Esophagus squamous epithelium (tissue), 5 donors: ENCODE data around the gene LIX1L. TPM values are rescaled to one million over a fixed set of nuclear protein-coding genes. Genes with fewer than 3 reads are reported as not detected.

Experiments used
- DNase-seq: peaks from one replicate; lab custom pipeline; 2025; lab: John Stamatoyannopoulos, UW
- H3K27ac ChIP-seq, 4 donors: fragments of 200-600 bp; sonication (generic); one replicate each; pipeline ENCODE4 v1.5.1; 2016 to 2019; ENCODE audit warnings: mild to moderate bottlenecking in 1 of 4
- H3K27me3 ChIP-seq, 4 donors: fragments of 200-600 bp; sonication (generic); 1 replicate in 3 of 4; 2 replicates in 1 of 4; pipeline versions ENCODE4 v1.5.1 to v1.6.0; 2017 to 2021; ENCODE audit warnings: antibody characterized with exemption in 1 of 4
- H3K36me3 ChIP-seq, 3 donors: fragments of 200-600 bp; sonication (generic); one replicate each; pipeline ENCODE4 v1.5.1; 2016 to 2019
- H3K4me1 ChIP-seq, 3 donors: fragments of 200-600 bp; sonication (generic); one replicate each; pipeline ENCODE4 v1.5.1; 2017 to 2019
- H3K4me3 ChIP-seq, 4 donors: fragments of 200-600 bp; sonication (generic); 1 replicate in 3 of 4; 2 replicates in 1 of 4; pipeline ENCODE4 v1.5.1; 2016 to 2019; ENCODE audit warnings: mild to moderate bottlenecking in 2 of 4, moderate library complexity in 1 of 4
- H3K9me3 ChIP-seq, 3 donors: fragments of 200-600 bp; sonication (generic); one replicate each; pipeline ENCODE4 v1.5.1; 2016 to 2019
- POLR2A ChIP-seq, 4 donors: fragments of 450-650 bp; IDR thresholded peaks; one replicate each; pipeline ENCODE4 v1.6.1; 2017; ENCODE audit warnings: antibody characterized with exemption in 4 of 4, mild to moderate bottlenecking in 4 of 4, moderate library complexity in 3 of 4
- WGBS, 2 donors: methylation state at CpG; one replicate each; pipeline ENCODE4 v1.1.5; 2018; 5-methylcytosine and 5-hydroxymethylcytosine counted together
- intact Hi-C: fragments of 100-400 bp; cut with DNase I; formaldehyde crosslinking; loops from one replicate; pipeline ENCODE4 v1.15.0; 2022
- total RNA-seq, 4 donors: library from RNA; depleted of rRNA; stranded (reverse); fragments of >200 nt; gene quantifications; one replicate each; pipeline ENCODE4 v1.1.0, GENCODE V29; 2016
- TF ChIP-seq, protein P1 (sequence below), 6 experiments: fragments of 450-650 bp in 4 of 6; fragments of 200-600 bp in 2 of 6; sonication (generic) in 2 of 6; IDR thresholded peaks; one replicate each; pipeline ENCODE4 v1.5.1; 2016 to 2019; ENCODE audit warnings: antibody characterized with exemption in 6 of 6, mild to moderate bottlenecking in 4 of 6, moderate library complexity in 4 of 6
- donor health status: DM: yes; HTN: yes; CAD: no.

LIX1L gene
- total RNA-seq, 4 donors from 2014 or later = 1.9 to 12.2 (median 5.9) TPM

DNA sequence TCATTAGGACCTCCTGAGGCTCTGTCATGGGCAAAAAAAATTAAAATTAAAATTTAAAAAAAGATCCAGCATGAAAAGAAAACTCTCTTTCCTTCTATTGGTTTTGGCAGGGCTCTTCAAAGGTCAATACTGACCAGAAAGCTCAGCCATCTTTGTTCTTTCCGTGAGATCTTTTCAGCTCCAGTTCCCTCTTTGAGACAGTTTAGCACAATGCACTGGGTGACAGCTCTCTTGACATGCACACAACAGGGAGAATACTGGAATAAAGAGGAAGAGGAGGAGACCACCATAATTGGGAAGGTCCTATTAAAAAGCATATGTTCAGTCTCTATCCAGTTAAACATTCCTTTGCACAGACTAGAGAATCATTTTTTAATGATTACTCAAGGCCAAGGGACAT, 6.3 kb downstream of the LIX1L start:
- peaks cover 0 to 49% (median 18%) of the 10 kb centered on the region in 3 donors for H3K4me1 ChIP-seq
- no peaks in the 10 kb centered on the region for H3K9me3 ChIP-seq
- H3K36me3 ChIP-seq = peaks cover 0 to 9% (median 0%) of the 10 kb centered on the region in 3 donors
- TF ChIP-seq, protein P1, sequence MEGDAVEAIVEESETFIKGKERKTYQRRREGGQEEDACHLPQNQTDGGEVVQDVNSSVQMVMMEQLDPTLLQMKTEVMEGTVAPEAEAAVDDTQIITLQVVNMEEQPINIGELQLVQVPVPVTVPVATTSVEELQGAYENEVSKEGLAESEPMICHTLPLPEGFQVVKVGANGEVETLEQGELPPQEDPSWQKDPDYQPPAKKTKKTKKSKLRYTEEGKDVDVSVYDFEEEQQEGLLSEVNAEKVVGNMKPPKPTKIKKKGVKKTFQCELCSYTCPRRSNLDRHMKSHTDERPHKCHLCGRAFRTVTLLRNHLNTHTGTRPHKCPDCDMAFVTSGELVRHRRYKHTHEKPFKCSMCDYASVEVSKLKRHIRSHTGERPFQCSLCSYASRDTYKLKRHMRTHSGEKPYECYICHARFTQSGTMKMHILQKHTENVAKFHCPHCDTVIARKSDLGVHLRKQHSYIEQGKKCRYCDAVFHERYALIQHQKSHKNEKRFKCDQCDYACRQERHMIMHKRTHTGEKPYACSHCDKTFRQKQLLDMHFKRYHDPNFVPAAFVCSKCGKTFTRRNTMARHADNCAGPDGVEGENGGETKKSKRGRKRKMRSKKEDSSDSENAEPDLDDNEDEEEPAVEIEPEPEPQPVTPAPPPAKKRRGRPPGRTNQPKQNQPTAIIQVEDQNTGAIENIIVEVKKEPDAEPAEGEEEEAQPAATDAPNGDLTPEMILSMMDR (IDR thresholded peaks at IDR 0.05) = no peak
- TF ChIP-seq POLR2A (IDR thresholded peaks at IDR 0.05) = no peak
- intact Hi-C loops = no loop called here
- DNase-seq = no peak
- WGBS, 2 donors = 100% methylated on average over 1 of the region's 1 CpG
- H3K4me3 ChIP-seq = no peak overlapping the region
- no peaks in the 10 kb centered on the region for H3K27me3 ChIP-seq
- no peak overlapping the region for H3K27ac ChIP-seq

DNA sequence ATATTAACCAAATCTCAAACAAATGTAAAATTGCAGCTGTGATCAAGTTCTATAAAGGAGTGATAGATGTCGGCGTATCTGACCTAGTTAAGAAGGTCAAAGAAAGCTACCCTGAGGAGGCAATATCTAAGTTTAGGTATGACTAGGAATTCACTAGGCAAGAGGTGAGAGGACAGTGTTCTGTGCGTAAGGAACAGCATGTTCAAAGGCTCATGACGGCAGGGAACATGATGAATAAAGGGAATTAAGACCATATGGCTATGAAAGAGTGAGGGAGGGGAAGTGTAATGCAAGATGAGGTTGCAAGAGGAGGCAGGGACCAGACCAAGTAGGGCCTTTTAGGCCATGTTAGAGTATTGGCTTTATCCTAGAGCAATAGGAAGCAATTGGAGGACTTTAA, 8.6 kb downstream of the LIX1L start:
- no peaks in the 10 kb centered on the region for H3K27me3 ChIP-seq
- peaks cover 0 to 16% (median 0%) of the 10 kb centered on the region in 3 donors for H3K36me3 ChIP-seq
- no peak overlapping the region for H3K27ac ChIP-seq
- H3K4me3 ChIP-seq = no peak overlapping the region
- intact Hi-C loops = no loop called here
- WGBS, 2 donors = 90 to 91% methylated on average over 4 of the region's 4 CpGs
- H3K9me3 ChIP-seq = no peaks in the 10 kb centered on the region
- peaks cover 0 to 26% (median 0%) of the 10 kb centered on the region in 3 donors for H3K4me1 ChIP-seq
- no peak for DNase-seq
- TF ChIP-seq POLR2A (IDR thresholded peaks at IDR 0.05) = no peak
- TF ChIP-seq, protein P1 (IDR thresholded peaks at IDR 0.05) = no peak

DNA sequence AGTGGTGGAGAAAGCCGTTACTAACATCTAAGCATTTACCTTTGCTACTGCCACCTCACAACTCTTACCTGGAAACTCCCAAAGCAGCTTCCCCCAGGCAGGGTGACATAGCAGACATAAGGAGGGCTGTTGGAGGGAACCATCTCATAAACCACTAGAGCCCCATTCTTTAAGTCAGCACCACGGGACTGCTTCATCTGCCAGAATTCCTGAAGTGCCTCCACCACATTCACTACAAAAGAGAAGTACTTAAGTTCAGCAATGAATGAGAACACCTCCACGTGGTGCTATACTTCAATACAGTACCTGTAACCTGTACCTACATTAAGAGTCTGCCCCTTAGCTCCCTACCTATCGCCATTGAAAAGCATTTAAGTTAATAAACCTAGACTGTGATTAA, 10.3 kb downstream of the LIX1L start:
- Histone ChIP-seq H3K4me3 (no peak overlapping the region), H3K4me1 (peaks cover 0 to 14% (median 0%) of the 10 kb centered on the region in 3 donors), H3K9me3 (no peaks in the 10 kb centered on the region), H3K27me3 (no peaks in the 10 kb centered on the region), H3K27ac (no peak overlapping the region), H3K36me3 (peaks cover 0 to 32% (median 0%) of the 10 kb centered on the region in 3 donors)
- 71 to 82% methylated on average over 4 of the region's 4 CpGs for WGBS, 2 donors
- TF ChIP-seq, protein P1 (IDR thresholded peaks at IDR 0.05) = no peak
- TF ChIP-seq POLR2A (IDR thresholded peaks at IDR 0.05) = no peak
- intact Hi-C loops = no loop called here
- no peak for DNase-seq

DNA sequence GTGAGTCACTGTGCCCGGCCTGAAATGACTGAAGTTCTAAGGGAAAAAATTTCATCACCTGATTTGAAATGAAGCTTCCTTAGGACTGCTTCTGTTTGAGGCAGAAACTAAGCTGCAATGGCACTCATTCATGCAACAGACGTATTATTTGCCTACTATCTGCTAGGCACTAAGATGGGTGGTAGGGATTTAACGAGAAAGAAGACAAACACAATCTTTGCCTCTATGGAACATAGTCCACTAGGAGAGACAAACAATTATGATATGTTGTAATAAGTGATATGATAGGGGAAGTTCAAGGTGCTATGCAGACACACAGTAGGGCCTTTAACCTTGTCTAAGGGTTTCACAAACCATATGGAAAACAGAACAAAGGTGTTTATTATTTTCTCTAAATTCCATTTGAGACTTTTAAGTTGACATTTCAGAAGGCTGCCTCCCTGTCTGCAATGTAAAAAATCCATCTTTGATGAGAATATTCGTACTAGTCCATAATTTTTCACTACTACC, 11.3 kb downstream of the LIX1L start:
- TF ChIP-seq, protein P1 (IDR thresholded peaks at IDR 0.05) = no peak
- no peak for TF ChIP-seq POLR2A (IDR thresholded peaks at IDR 0.05)
- H3K9me3 ChIP-seq = no peaks in the 10 kb centered on the region
- intact Hi-C loops = no loop called here
- no peak overlapping the region for H3K27ac ChIP-seq
- peaks cover 0 to 41% (median 0%) of the 10 kb centered on the region in 3 donors for H3K36me3 ChIP-seq
- H3K4me1 ChIP-seq = peaks cover 0 to 14% (median 0%) of the 10 kb centered on the region in 3 donors
- H3K4me3 ChIP-seq = no peak overlapping the region
- no peaks in the 10 kb centered on the region for H3K27me3 ChIP-seq
- DNase-seq = no peak
- WGBS, 2 donors = 80 to 85% methylated on average over 3 to 4 of the region's 4 CpGs

DNA sequence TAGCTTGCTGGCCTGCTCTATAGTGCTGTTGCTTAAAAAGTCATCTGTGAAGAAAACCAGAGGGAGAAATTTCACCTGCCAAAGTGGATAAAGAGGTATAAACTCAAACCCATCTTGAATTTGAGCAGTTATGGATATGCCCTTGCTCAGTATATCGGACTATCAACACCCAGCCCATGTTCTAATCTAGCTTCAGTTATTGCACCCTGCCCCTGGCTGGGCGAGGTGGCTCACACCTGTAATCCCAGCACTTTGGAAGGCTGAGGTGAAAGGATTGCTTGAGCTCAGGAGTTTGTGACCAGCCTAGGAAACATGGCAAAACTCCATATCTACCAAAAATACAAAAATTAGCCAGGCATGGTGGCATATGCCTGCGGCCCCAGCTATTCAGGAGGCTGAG, 13.3 kb downstream of the LIX1L start:
- 85 to 96% methylated on average over 3 of the region's 3 CpGs for WGBS, 2 donors
- Histone ChIP-seq H3K27ac (no peak overlapping the region), H3K4me1 (no peaks in the 10 kb centered on the region), H3K27me3 (no peaks in the 10 kb centered on the region), H3K36me3 (peaks cover 0 to 51% (median 0%) of the 10 kb centered on the region in 3 donors), H3K9me3 (no peaks in the 10 kb centered on the region), H3K4me3 (no peak overlapping the region)
- TF ChIP-seq, protein P1 (IDR thresholded peaks at IDR 0.05) = no peak
- no peak for TF ChIP-seq POLR2A (IDR thresholded peaks at IDR 0.05)
- DNase-seq = no peak
- intact Hi-C loops = no loop called here
